Mucosa of stomach (tissue), 1 donor: ENCODE data around the gene MAGI1.

Experiments
- H3K27me3 ChIP-seq: one replicate; pipeline ENCODE4 v1.7.0; 2013; ENCODE audit warnings: mild to moderate bottlenecking, low read length; ENCODE audit not compliant: control insufficient read depth, insufficient read depth
- H3K36me3 ChIP-seq: one replicate; pipeline ENCODE4 v1.7.0; 2013; ENCODE audit warnings: low read length; ENCODE audit not compliant: control insufficient read depth, insufficient read depth
- H3K4me1 ChIP-seq: one replicate; pipeline ENCODE4 v1.7.0; 2013; ENCODE audit warnings: mild to moderate bottlenecking, low read length; ENCODE audit not compliant: control insufficient read depth, insufficient read depth
- H3K4me3 ChIP-seq: one replicate; pipeline ENCODE4 v1.7.0; 2013; ENCODE audit warnings: low read length
- H3K9ac ChIP-seq: one replicate; pipeline ENCODE4 v1.7.0; 2013; ENCODE audit warnings: mild to moderate bottlenecking, low read length, moderate library complexity
- H3K9me3 ChIP-seq: one replicate; pipeline ENCODE4 v1.7.0; 2013; ENCODE audit warnings: mild to moderate bottlenecking, low read length, moderate library complexity; ENCODE audit not compliant: control insufficient read depth
- donor health status: Pancreatic carcinoma.

Gene MAGI1

GRCh38 chr3:65758876-65759598, 279.7 kb downstream of the MAGI1 start:
- Histone ChIP-seq H3K4me1 (no peaks in the 10 kb centered on the region), H3K36me3 (no peaks in the 10 kb centered on the region), H3K27me3 (no peaks in the 10 kb centered on the region), H3K9me3 (no peaks in the 10 kb centered on the region), H3K9ac (no peak overlapping the region), H3K4me3 (no peak overlapping the region)

DNA sequence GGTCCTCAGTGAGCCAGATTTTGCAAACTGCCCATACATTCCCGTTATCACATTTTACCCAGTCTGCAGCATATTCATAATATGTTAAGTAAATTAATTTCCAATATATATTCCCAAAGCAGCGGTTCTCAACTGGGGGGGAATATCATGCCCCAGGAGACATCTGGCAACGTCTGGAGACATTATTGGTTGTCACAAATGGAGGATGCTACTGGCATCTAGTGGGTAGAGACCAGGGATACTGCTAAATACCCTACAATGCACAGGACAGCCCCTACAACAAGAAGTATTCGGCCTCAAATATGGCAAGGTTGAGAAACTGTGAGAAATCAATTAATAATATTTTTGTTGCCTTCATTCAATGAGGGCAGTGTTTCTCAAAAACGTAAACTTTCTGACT, 280.3 kb downstream of the MAGI1 start:
- H3K27me3 ChIP-seq, result no peaks in the 10 kb centered on the region
- H3K4me3 ChIP-seq, result no peak overlapping the region

DNA sequence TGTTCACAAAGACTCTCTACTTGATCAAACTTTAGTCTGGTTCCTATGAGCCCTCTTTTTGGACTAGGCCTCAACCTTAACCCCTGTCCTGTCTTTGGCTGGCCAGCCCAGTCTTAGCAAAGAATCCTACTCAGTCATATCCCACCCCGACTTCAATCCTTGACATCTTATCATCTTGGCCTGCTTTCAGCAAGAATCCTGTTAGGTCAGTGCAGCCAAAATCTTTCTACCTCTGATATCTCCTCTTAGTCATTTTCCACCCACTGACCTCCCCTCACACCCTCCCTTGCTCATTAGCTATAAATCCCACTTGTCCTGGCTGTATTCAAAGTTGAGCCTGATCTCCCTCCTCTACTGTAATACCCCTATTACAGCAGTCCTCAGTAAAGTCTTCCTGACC, 286.1 kb downstream of the MAGI1 start:
- no peak overlapping the region for H3K4me3 ChIP-seq
- H3K9ac ChIP-seq, result no peak overlapping the region
- H3K27me3 ChIP-seq, result no peaks in the 10 kb centered on the region
- H3K36me3 ChIP-seq, result no peaks in the 10 kb centered on the region
- H3K4me1 ChIP-seq, result no peaks in the 10 kb centered on the region
- H3K9me3 ChIP-seq, result no peaks in the 10 kb centered on the region

More for the DNA sequence above, 280.3 kb downstream of the MAGI1 start:
- Histone ChIP-seq H3K9me3 (no peaks in the 10 kb centered on the region), H3K4me1 (no peaks in the 10 kb centered on the region), H3K9ac (no peak overlapping the region), H3K36me3 (no peaks in the 10 kb centered on the region)

GRCh38 chr3:65751123-65751700, 287.5 kb downstream of the MAGI1 start:
- no peak overlapping the region for H3K4me3 ChIP-seq
- no peaks in the 10 kb centered on the region for H3K4me1 ChIP-seq
- H3K27me3 ChIP-seq, result no peaks in the 10 kb centered on the region
- no peaks in the 10 kb centered on the region for H3K9me3 ChIP-seq
- no peaks in the 10 kb centered on the region for H3K36me3 ChIP-seq
- no peak overlapping the region for H3K9ac ChIP-seq

GRCh38 chr3:65749066-65749465, 289.7 kb downstream of the MAGI1 start:
- Histone ChIP-seq H3K27me3 (no peaks in the 10 kb centered on the region), H3K36me3 (no peaks in the 10 kb centered on the region), H3K4me1 (no peaks in the 10 kb centered on the region), H3K9me3 (no peaks in the 10 kb centered on the region), H3K9ac (no peak overlapping the region), H3K4me3 (no peak overlapping the region)

- no peaks in the 10 kb centered on the region for H3K27me3 ChIP-seq
- no peak overlapping the region for H3K4me3 ChIP-seq
- H3K9ac ChIP-seq, result no peak overlapping the region
- H3K36me3 ChIP-seq, result no peaks in the 10 kb centered on the region
- no peaks in the 10 kb centered on the region for H3K9me3 ChIP-seq
- no peaks in the 10 kb centered on the region for H3K4me1 ChIP-seq
Measured at GRCh38 chr3:65748326-65748725, 290.4 kb downstream of the MAGI1 start.

DNA sequence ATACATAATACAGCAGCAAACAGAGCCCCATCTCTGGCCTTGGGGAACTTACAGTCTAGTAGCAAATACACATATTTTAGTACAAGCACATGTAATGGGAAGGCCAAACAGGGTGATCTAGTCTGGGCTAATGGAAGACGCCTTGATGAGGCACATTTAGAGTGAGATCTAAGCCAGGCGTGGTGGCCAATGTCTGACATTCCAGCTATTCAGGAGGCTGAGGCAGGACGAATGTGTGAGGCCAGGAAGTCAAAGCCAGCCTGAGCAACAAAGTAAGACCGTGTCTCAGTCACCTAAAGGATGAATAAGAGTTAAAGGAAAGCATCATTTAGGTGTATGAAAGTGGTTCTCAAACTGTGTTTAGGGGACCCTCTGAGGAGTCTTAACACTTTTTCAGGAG, 291.9 kb downstream of the MAGI1 start:
- no peaks in the 10 kb centered on the region for H3K36me3 ChIP-seq
- no peak overlapping the region for H3K4me3 ChIP-seq
- H3K4me1 ChIP-seq, result no peaks in the 10 kb centered on the region
- no peak overlapping the region for H3K9ac ChIP-seq
- H3K27me3 ChIP-seq, result no peaks in the 10 kb centered on the region
- no peaks in the 10 kb centered on the region for H3K9me3 ChIP-seq

DNA sequence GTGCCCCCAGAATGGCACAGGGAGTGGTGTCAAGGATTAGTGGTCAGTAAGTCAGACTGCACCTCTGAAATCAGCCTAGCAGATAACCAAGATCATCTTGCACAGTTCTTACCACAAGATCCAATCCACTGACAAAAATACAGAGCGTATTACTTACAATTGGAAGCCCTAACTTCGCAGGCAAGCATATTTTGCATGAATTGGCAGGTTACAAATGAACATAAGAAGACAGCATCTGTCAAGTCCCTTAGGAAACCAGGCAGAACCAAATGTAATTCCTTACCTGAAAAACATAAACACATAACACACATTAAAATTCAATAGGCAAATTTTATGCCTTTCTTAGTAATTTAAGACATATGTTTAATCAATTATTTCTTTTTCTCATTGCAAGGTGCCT, 293.4 kb downstream of the MAGI1 start:
- no peak overlapping the region for H3K9ac ChIP-seq

GRCh38 chr3:65742914-65743313, 295.8 kb downstream of the MAGI1 start:
- no peak overlapping the region for H3K4me3 ChIP-seq
- no peaks in the 10 kb centered on the region for H3K9me3 ChIP-seq
- no peaks in the 10 kb centered on the region for H3K36me3 ChIP-seq
- no peaks in the 10 kb centered on the region for H3K27me3 ChIP-seq
- H3K9ac ChIP-seq, result no peak overlapping the region
- H3K4me1 ChIP-seq, result no peaks in the 10 kb centered on the region

More for the DNA sequence above, 293.4 kb downstream of the MAGI1 start:
- Histone ChIP-seq H3K4me1 (no peaks in the 10 kb centered on the region), H3K36me3 (no peaks in the 10 kb centered on the region), H3K27me3 (no peaks in the 10 kb centered on the region), H3K9me3 (no peaks in the 10 kb centered on the region), H3K4me3 (no peak overlapping the region)

GRCh38 chr3:65741540-65741939, 297.2 kb downstream of the MAGI1 start:
- Histone ChIP-seq H3K36me3 (no peaks in the 10 kb centered on the region), H3K9me3 (no peaks in the 10 kb centered on the region), H3K27me3 (no peaks in the 10 kb centered on the region), H3K9ac (no peak overlapping the region), H3K4me3 (no peak overlapping the region), H3K4me1 (no peaks in the 10 kb centered on the region)

- H3K27me3 ChIP-seq, result no peaks in the 10 kb centered on the region
- H3K9ac ChIP-seq, result no peak overlapping the region
- H3K9me3 ChIP-seq, result no peaks in the 10 kb centered on the region
- no peaks in the 10 kb centered on the region for H3K36me3 ChIP-seq
- no peak overlapping the region for H3K4me3 ChIP-seq
- H3K4me1 ChIP-seq, result no peaks in the 10 kb centered on the region
Measured at GRCh38 chr3:65739901-65740541, 298.7 kb downstream of the MAGI1 start.

DNA sequence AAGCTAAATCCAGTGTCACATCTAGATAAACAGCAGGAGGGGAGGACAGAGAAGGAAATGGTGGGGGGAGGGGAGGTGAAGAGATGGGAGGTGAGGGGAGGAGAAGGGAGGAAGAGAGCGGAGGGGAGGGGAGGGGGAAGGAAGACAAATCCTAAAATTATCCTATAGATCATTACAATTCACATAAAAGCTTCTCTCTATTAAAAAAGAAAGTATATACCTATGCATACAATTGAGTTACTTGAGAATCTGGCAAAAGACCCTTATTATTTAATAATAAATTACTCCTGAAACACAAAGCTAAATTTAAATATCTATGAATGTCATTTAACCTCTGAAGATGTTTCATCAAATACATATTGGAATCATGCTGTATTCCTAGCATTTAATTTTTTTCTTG, 303.9 kb downstream of the MAGI1 start:
- Histone ChIP-seq H3K4me3 (no peak overlapping the region), H3K9me3 (no peaks in the 10 kb centered on the region), H3K27me3 (no peaks in the 10 kb centered on the region), H3K9ac (no peak overlapping the region), H3K36me3 (no peaks in the 10 kb centered on the region), H3K4me1 (peaks cover 7% of the 10 kb centered on the region)
